ENCODE data around the gene RTN4IP1. TPM values are rescaled to one million over a fixed set of nuclear protein-coding genes. Genes with fewer than 3 reads are reported as not detected.

The RTN4IP1 gene
- total RNA-seq, 1 experiment from 2014 or later, result 12.5 TPM

- Histone ChIP-seq H4K8ac (replicated peaks; ENCODE audit: insufficient read length, low read depth, low read length) (no peak overlapping the region), H3K23ac (ENCODE audit: insufficient read length, low read depth, low read length) (no peak overlapping the region), H2BK12ac (ENCODE audit: insufficient read length, low read depth, low read length) (no peak overlapping the region), H3K9ac (ENCODE audit: extremely low read depth, insufficient read length, low read length) (no peak overlapping the region), H4K5ac (ENCODE audit: insufficient read length, low read depth, low read length) (no peak overlapping the region), H3K56ac (ENCODE audit: insufficient read length, low read depth, low read length) (no peak overlapping the region), H3K4ac (ENCODE audit: low read depth, low read length) (no peak overlapping the region), H3K79me2 (ENCODE audit: insufficient read depth, low read length) (no peaks in the 10 kb centered on the region), H2BK120ac (ENCODE audit: low read depth, low read length, poor library complexity, severe bottlenecking) (no peak overlapping the region), H3K4me2 (ENCODE audit: insufficient read depth, insufficient read length, low read length) (no peak overlapping the region), H2AFZ (ENCODE audit: low read length) (no peak overlapping the region), H3T11ph (ENCODE audit: low read length) (no peak overlapping the region), H3K18ac (ENCODE audit: insufficient read length, low read depth, low read length) (no peak overlapping the region), H2AK5ac (ENCODE audit: insufficient read length, low read length) (no peak overlapping the region), H3K27me3 (ENCODE audit: insufficient read depth, low read length) (no peaks in the 10 kb centered on the region), H4K20me1 (ENCODE audit: control insufficient read depth, insufficient read depth, insufficient read length) (no peaks in the 10 kb centered on the region), H2BK15ac (ENCODE audit: low read depth, low read length) (no peak overlapping the region), H3K27ac (ENCODE audit: insufficient read length, low read depth, low read length) (no peak overlapping the region), H2BK5ac (ENCODE audit: insufficient read length, low read length) (no peak overlapping the region), H2BK20ac (ENCODE audit: low read depth, low read length, poor library complexity, severe bottlenecking) (no peak overlapping the region), H3K14ac (ENCODE audit: insufficient read depth, low read length) (no peak overlapping the region), H3K23me2 (ENCODE audit: insufficient read length, low read depth, low read length, poor library complexity, severe bottlenecking) (no peaks in the 10 kb centered on the region), H4K91ac (ENCODE audit: insufficient read length, low read depth, low read length) (no peak overlapping the region), H3K9me3 (ENCODE audit: control insufficient read depth, low read depth, low read length) (no peaks in the 10 kb centered on the region), H3K79me1 (ENCODE audit: insufficient read depth, low read depth, low read length, poor library complexity, severe bottlenecking) (no peaks in the 10 kb centered on the region), H3K4me1 (ENCODE audit: insufficient read depth, low read length) (no peaks in the 10 kb centered on the region)
- DNase-seq, result no peak
- no peak for TF ChIP-seq CTCF (conservative IDR thresholded peaks at IDR 0.05)
- Mint-ChIP-seq H3K9me3 (no peaks in the 10 kb centered on the region), H3K4me3 (no peak overlapping the region), H3K27me3 (ENCODE audit: low read depth) (no peaks in the 10 kb centered on the region), H3K36me3 (ENCODE audit: insufficient read depth in 1 of 3, low read depth in 3 of 3) (peaks cover 0 to 8% (median 7%) of the 10 kb centered on the region in 3 experiments; a peak in 3 of 7 replicates), H3K27ac (no peak overlapping the region), H3K4me1 (peaks cover 10 to 18% of the 10 kb centered on the region in 2 experiments)
- WGBS (ENCODE audit: extremely low coverage, insufficient read length, low lambda C conversion rate), result no CpG with 5 or more reads among the region's 3 CpGs
Measured at GRCh38 chr6:106551155-106551554, 78.1 kb downstream of the RTN4IP1 start.

Data from H9 (cell line).